ENCODE data around the gene SORBS1.
A peak's percentile ranks its signal among the peaks of the same experiment; 100 is the strongest.

Gene SORBS1

GRCh38 chr10:95282107-95282506, 279.1 kb downstream of the SORBS1 start:
- FAIRE-seq: no peak

GRCh38 chr10:95281206-95281605, 280.0 kb downstream of the SORBS1 start:
- FAIRE-seq: no peak

GRCh38 chr10:95280637-95281036, 280.5 kb downstream of the SORBS1 start:
- no peak for FAIRE-seq

- no peak for FAIRE-seq
Observed at GRCh38 chr10:95279042-95279820, 281.9 kb downstream of the SORBS1 start.

GRCh38 chr10:95278061-95278988, 282.8 kb downstream of the SORBS1 start:
- no peak for FAIRE-seq

- FAIRE-seq: no peak
Observed at GRCh38 chr10:95277614-95278013, 283.6 kb downstream of the SORBS1 start.

- no peak for FAIRE-seq
Observed at GRCh38 chr10:95277201-95277570, 284.0 kb downstream of the SORBS1 start.

GRCh38 chr10:95276367-95277200, 284.6 kb downstream of the SORBS1 start:
- no peak for FAIRE-seq

GRCh38 chr10:95275726-95276366, 285.3 kb downstream of the SORBS1 start:
- FAIRE-seq: no peak

GRCh38 chr10:95273393-95274312, 287.5 kb downstream of the SORBS1 start:
- no peak for FAIRE-seq

GRCh38 chr10:95268438-95268837, 292.7 kb downstream of the SORBS1 start:
- FAIRE-seq: no peak

- peak; percentile 74 for FAIRE-seq
Observed at GRCh38 chr10:95267251-95267650, 293.9 kb downstream of the SORBS1 start.

- FAIRE-seq: peak; percentile 96
Observed at GRCh38 chr10:95266674-95267095, 294.5 kb downstream of the SORBS1 start.

- no peak for FAIRE-seq
Observed at GRCh38 chr10:95265572-95265971, 295.6 kb downstream of the SORBS1 start.

GRCh38 chr10:95264227-95265051, 296.7 kb downstream of the SORBS1 start:
- no peak for FAIRE-seq

- no peak for FAIRE-seq
Observed at GRCh38 chr10:95263864-95264226, 297.3 kb downstream of the SORBS1 start.

- no peak for FAIRE-seq
Observed at GRCh38 chr10:95262763-95263518, 298.2 kb downstream of the SORBS1 start.

- FAIRE-seq: no peak
Observed at GRCh38 chr10:95261926-95262325, 299.2 kb downstream of the SORBS1 start.

All from islet of Langerhans (tissue), 1 donor.